ENCODE measurements around the gene CDK16.

DNA sequence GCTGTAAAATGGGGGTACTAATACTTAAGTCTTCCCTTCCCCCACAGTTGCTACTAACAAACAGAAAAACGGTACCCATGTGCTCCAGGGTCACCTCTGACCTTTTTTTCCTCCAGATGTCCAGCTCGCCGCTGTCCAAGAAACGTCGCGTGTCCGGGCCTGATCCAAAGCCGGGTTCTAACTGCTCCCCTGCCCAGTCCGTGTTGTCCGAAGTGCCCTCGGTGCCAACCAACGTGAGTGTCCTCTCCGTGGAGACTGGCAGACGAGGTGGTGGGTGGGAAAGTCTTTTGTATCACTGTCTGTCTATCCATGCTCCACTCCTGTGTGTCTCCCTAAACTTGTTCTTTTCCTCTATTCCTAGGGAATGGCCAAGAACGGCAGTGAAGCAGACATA is 19.8 kb upstream of the CDK16 start:
- no peak for TF ChIP-seq POLR2A (IDR thresholded peaks at IDR 0.05)
- TF ChIP-seq, protein P1, sequence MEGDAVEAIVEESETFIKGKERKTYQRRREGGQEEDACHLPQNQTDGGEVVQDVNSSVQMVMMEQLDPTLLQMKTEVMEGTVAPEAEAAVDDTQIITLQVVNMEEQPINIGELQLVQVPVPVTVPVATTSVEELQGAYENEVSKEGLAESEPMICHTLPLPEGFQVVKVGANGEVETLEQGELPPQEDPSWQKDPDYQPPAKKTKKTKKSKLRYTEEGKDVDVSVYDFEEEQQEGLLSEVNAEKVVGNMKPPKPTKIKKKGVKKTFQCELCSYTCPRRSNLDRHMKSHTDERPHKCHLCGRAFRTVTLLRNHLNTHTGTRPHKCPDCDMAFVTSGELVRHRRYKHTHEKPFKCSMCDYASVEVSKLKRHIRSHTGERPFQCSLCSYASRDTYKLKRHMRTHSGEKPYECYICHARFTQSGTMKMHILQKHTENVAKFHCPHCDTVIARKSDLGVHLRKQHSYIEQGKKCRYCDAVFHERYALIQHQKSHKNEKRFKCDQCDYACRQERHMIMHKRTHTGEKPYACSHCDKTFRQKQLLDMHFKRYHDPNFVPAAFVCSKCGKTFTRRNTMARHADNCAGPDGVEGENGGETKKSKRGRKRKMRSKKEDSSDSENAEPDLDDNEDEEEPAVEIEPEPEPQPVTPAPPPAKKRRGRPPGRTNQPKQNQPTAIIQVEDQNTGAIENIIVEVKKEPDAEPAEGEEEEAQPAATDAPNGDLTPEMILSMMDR (IDR thresholded peaks at IDR 0.05 in 8 of 11, conservative IDR thresholded peaks at IDR 0.05 in 3 of 11) = no peak
